MM.1S (cell line): ENCODE data around the gene MED27.

Experiments used
- DNase-seq: peaks from one replicate; pipeline ENCODE4 v3.0.0-alpha.2; 2015
- H2AFZ ChIP-seq: fragments of 300-600 bp; sonication (generic); 2 replicates; pipeline ENCODE4 v1.6.0; 2016; ENCODE audit warnings: antibody characterized with exemption, low read length
- H3F3A ChIP-seq: fragments of 300-600 bp; sonication (generic); 2 replicates; pipeline ENCODE4 v1.6.1; 2016; ENCODE audit warnings: mild to moderate bottlenecking, antibody characterized with exemption, low read length, moderate library complexity, mixed read lengths; ENCODE audit not compliant: insufficient read depth
- H3K27ac ChIP-seq: fragments of 300-600 bp; sonication (generic); 2 replicates; pipeline ENCODE4 v1.5.1; 2016; ENCODE audit warnings: mild to moderate bottlenecking, low read length
- H3K27me3 ChIP-seq: fragments of 300-600 bp; sonication (generic); replicated peaks from 2 replicates; pipeline ENCODE4 v1.6.0; 2016; ENCODE audit warnings: low read length; ENCODE audit not compliant: insufficient read depth
- H3K36me3 ChIP-seq: fragments of 300-600 bp; sonication (generic); replicated peaks from 2 replicates; pipeline ENCODE4 v1.6.1; 2016; ENCODE audit warnings: mild to moderate bottlenecking, low read length, mixed read lengths; ENCODE audit not compliant: insufficient read depth
- H3K4me1 ChIP-seq: fragments of 300-600 bp; sonication (generic); 2 replicates; pipeline ENCODE4 v1.6.1; 2016; ENCODE audit warnings: low read length, mixed read lengths
- H3K4me2 ChIP-seq: fragments of 300-600 bp; sonication (generic); 2 replicates; pipeline ENCODE4 v1.6.0; 2016; ENCODE audit warnings: low read depth, low read length
- H3K4me3 ChIP-seq: fragments of 300-600 bp; sonication (generic); 2 replicates; pipeline ENCODE4 v1.5.1; 2016; ENCODE audit warnings: low read length, mixed read lengths
- H3K79me2 ChIP-seq: fragments of 300-600 bp; sonication (generic); 2 replicates; pipeline ENCODE4 v1.6.1; 2016; ENCODE audit warnings: mixed run types, low read length, mixed read lengths
- H3K9ac ChIP-seq: fragments of 300-600 bp; sonication (generic); 2 replicates; pipeline ENCODE4 v1.6.1; 2016; ENCODE audit warnings: low read length, mixed read lengths
- H3K9me2 ChIP-seq: fragments of 300-600 bp; sonication (generic); replicated peaks from 2 replicates; pipeline ENCODE4 v1.6.1; 2016; ENCODE audit warnings: mild to moderate bottlenecking, low read length, mixed read lengths; ENCODE audit not compliant: insufficient read depth
- H3K9me3 ChIP-seq: fragments of 300-600 bp; sonication (generic); replicated peaks from 2 replicates; pipeline ENCODE4 v1.6.1; 2016; ENCODE audit warnings: mild to moderate bottlenecking, low read length, mixed read lengths; ENCODE audit not compliant: insufficient read depth
- H4K20me1 ChIP-seq: fragments of 300-600 bp; sonication (generic); 2 replicates; pipeline ENCODE4 v1.6.1; 2016; ENCODE audit warnings: mild to moderate bottlenecking, low read length, moderate library complexity, mixed read lengths; ENCODE audit not compliant: insufficient read depth
- EZH2 ChIP-seq: fragments of 300-600 bp; sonication (generic); optimal IDR thresholded peaks from 2 replicates; pipeline ENCODE3; 2017; ENCODE audit warnings: low read depth, mild to moderate bottlenecking, antibody characterized with exemption, low read length, mixed read lengths
- EZH2phosphoT487 ChIP-seq: fragments of 300-600 bp; sonication (generic); IDR thresholded peaks from 2 replicates; pipeline ENCODE4 v1.6.1; 2018; ENCODE audit warnings: antibody characterized with exemption, low read length
- TF ChIP-seq, protein P1 (sequence below): fragments of 300-600 bp; sonication (generic); IDR thresholded peaks from 2 replicates; pipeline ENCODE4 v1.5.1; 2016; ENCODE audit warnings: antibody characterized with exemption, low read length, mixed read lengths

Gene MED27

DNA sequence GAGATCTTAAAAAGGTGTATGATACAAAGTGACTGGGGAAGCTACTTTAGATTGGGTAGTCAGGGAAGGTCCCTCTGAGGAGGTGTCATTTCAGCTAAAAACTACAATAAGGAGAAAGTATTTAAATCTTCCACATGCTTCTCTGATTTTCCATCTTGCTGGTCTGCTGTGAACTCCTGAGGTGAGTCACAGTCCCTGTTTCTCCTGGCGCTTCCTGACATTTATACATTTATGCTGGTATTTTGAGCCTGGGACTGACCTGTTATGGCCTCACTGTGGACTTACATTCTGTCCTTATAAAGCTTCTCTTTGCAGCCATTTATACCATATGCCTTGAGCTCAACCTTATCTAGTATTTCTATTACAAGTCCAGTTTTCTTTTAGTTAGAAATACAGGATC lies 95.1 kb downstream of the MED27 start:
- no peaks in the 10 kb centered on the region for H3K36me3 ChIP-seq
- H3K9me2 ChIP-seq: no peaks in the 10 kb centered on the region
- no peak overlapping the region for H2AFZ ChIP-seq
- H3K4me2 ChIP-seq: no peak overlapping the region
- TF ChIP-seq EZH2phosphoT487: no peak
- TF ChIP-seq, protein P1, sequence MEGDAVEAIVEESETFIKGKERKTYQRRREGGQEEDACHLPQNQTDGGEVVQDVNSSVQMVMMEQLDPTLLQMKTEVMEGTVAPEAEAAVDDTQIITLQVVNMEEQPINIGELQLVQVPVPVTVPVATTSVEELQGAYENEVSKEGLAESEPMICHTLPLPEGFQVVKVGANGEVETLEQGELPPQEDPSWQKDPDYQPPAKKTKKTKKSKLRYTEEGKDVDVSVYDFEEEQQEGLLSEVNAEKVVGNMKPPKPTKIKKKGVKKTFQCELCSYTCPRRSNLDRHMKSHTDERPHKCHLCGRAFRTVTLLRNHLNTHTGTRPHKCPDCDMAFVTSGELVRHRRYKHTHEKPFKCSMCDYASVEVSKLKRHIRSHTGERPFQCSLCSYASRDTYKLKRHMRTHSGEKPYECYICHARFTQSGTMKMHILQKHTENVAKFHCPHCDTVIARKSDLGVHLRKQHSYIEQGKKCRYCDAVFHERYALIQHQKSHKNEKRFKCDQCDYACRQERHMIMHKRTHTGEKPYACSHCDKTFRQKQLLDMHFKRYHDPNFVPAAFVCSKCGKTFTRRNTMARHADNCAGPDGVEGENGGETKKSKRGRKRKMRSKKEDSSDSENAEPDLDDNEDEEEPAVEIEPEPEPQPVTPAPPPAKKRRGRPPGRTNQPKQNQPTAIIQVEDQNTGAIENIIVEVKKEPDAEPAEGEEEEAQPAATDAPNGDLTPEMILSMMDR: no peak
- no peak for TF ChIP-seq EZH2
- H3K4me3 ChIP-seq: no peak overlapping the region
- no peak for DNase-seq
- H3F3A ChIP-seq: no peaks in the 10 kb centered on the region
- no peaks in the 10 kb centered on the region for H3K27me3 ChIP-seq
- no peaks in the 10 kb centered on the region for H3K9me3 ChIP-seq
- 0 out of 2 replicates have a peak, but pooled peaks cover 3% of the 10 kb centered on the region for H3K79me2 ChIP-seq
- H3K4me1 ChIP-seq: no peaks in the 10 kb centered on the region
- H3K27ac ChIP-seq: no peak overlapping the region
- no peaks in the 10 kb centered on the region for H4K20me1 ChIP-seq
- H3K9ac ChIP-seq: no peak overlapping the region

DNA sequence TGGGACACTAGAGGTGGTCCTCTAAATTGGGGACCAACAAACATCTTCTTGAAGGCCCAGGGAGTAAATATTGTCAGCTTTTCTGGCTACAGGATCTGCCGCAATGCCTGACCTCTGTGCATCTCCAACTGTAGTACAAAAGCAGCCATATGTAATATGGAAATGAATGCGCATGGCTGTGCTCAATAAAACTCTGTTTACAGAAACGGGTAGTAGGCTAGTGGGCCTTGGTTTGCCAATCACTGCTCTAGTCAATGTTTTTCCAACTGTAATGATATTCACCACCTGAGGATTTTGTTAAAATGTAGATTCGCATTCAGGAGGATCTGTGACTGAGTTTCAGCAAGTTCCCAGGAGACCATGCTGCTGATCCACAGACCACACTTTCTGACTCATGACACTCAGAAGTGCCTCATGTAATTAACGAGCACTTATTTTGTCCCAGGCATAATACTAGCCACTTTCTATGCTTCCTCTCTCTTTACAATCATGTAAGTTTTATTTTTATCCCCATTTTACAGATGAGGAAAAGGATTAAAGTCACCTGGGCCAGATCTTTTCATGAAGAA lies 96.9 kb downstream of the MED27 start:
- Histone ChIP-seq H3K4me3 (no peak overlapping the region), H3K27me3 (no peaks in the 10 kb centered on the region), H3K79me2 (no peaks in the 10 kb centered on the region), H3K36me3 (no peaks in the 10 kb centered on the region), H3F3A (no peaks in the 10 kb centered on the region), H2AFZ (no peak overlapping the region), H3K9ac (no peak overlapping the region), H4K20me1 (no peaks in the 10 kb centered on the region), H3K4me2 (no peak overlapping the region), H3K9me2 (no peaks in the 10 kb centered on the region), H3K4me1 (no peaks in the 10 kb centered on the region), H3K9me3 (no peaks in the 10 kb centered on the region), H3K27ac (no peak overlapping the region)
- no peak for TF ChIP-seq EZH2phosphoT487
- TF ChIP-seq EZH2: no peak
- TF ChIP-seq, protein P1: no peak
- DNase-seq: no peak

DNA sequence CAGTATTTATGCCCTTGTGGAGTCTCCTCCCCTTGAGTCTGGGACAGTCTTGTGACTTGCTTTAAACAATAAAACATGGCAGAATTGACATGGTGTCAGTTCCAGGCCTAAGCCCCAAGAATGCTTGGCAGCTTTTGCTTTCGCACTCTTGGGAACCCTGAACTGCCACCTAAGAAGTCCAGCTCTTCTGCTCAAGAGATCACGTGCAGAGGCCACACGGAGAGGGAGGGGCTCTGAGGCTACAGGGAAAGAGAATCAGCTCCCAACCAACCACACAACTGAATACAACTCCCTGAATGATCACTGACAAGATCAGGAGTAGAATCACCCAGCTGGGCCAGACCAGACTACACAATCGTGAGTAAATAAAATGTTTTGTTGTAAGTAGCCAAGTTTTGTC lies 97.6 kb downstream of the MED27 start:
- no peak for DNase-seq
- Histone ChIP-seq H4K20me1 (no peaks in the 10 kb centered on the region), H3K4me1 (no peaks in the 10 kb centered on the region), H3K9me3 (no peaks in the 10 kb centered on the region), H3K4me3 (no peak overlapping the region), H3K9ac (no peak overlapping the region), H3K27ac (no peak overlapping the region), H3K79me2 (no peaks in the 10 kb centered on the region), H3K9me2 (no peaks in the 10 kb centered on the region), H3K4me2 (no peak overlapping the region), H3K27me3 (no peaks in the 10 kb centered on the region), H3K36me3 (no peaks in the 10 kb centered on the region), H3F3A (no peaks in the 10 kb centered on the region), H2AFZ (no peak overlapping the region)
- TF ChIP-seq, protein P1: no peak
- TF ChIP-seq EZH2phosphoT487: no peak
- TF ChIP-seq EZH2: no peak
